HG03565 (cell line): ENCODE data around the gene QRFP.

ENCODE experiments used
- ATAC-seq: cut with Tn5 transposase; IDR thresholded peaks from one replicate; pipeline ENCODE4 v1.9.1; 2021; ENCODE audit warnings: mild to moderate bottlenecking, moderate library complexity; ENCODE audit not compliant: unreplicated experiment

QRFP gene

DNA sequence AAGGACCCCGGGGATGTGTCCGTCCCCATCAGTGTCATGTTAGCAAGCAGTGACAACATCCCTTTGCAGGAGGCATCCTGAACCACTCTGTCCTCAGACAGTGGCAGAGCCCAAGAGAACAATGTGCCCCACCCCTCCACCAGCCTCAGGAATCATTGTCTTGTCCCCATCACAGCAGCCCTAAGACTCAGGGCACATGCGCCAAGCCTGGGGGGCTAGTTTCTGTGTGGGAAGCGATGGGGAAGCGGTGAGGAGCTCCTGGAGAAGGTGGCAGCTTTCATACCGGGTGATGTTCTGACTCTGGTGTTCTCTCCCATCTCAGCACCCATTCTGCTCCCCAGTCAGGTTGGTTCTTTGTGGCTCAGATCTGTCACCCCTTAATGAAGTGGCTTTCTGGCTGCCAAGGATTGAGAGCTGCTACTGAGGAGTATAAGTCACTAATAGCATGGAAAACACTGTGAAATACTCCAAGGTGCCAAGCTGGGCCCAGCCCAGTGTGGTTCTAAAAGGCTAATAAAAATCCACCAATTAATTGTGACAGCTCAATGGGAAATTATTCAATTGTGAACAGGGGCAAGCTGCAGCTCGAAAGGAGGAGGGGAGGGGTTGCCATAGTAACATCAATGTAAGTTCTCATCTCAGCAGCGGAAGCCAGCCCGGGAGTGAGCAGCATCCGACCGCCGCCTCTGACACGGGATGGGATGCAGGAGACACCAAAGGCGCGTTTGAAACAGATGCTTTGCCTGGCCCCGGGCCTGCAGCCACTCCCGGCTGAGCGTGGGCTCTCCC is 4.7 kb downstream of the QRFP start:
- ATAC-seq = no peak

DNA sequence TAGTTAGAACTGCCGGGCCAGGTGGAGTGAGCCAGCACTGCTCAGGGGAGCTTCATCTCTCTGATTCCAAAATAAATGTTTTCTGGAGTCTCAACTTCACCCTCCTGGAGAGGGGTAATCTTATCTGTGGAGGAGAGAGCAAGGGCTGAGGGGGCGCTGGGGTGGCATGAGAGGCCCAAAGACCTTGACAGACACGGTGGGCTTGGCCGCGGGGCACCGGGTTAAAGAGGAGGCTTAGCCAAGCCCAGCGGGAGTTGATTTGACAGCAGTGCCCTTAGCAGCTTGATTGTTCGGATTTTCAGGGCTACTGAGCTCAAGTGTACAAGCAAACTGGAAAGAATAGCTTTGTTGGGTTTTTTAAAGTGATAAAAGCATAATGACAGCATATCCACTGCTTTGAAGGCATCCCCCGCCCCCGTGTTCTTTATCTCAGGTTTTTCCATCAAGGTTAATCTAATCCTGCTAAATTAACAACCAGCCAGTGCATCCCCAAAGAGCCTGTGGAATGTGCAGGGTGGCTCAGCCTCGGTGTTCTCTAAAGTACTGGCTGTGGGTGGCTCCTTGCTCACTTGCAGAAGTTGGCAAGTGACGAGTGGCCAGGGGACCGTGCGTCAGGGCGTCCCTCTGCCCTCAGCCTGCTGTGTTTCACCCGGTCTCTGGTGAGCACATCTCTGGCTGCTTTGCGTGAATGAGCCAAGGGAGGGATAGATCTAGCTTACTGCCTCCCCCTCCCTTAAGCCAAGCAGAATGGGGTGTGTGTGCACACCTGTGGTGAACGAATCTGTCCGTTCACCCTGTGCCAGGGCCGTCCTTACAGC is 5.5 kb downstream of the QRFP start:
- ATAC-seq = no peak

GRCh38 chr9:130890124-130890523 is 6.5 kb downstream of the QRFP start:
- no peak for ATAC-seq

GRCh38 chr9:130888146-130888885 is 8.3 kb downstream of the QRFP start:
- ATAC-seq = no peak

GRCh38 chr9:130887494-130888144 is 9.0 kb downstream of the QRFP start:
- no peak for ATAC-seq

- ATAC-seq = no peak
These were observed 9.6 kb downstream of the QRFP start for GRCh38 chr9:130886981-130887380.

GRCh38 chr9:130885484-130886375 is 10.9 kb downstream of the QRFP start:
- no peak for ATAC-seq

DNA sequence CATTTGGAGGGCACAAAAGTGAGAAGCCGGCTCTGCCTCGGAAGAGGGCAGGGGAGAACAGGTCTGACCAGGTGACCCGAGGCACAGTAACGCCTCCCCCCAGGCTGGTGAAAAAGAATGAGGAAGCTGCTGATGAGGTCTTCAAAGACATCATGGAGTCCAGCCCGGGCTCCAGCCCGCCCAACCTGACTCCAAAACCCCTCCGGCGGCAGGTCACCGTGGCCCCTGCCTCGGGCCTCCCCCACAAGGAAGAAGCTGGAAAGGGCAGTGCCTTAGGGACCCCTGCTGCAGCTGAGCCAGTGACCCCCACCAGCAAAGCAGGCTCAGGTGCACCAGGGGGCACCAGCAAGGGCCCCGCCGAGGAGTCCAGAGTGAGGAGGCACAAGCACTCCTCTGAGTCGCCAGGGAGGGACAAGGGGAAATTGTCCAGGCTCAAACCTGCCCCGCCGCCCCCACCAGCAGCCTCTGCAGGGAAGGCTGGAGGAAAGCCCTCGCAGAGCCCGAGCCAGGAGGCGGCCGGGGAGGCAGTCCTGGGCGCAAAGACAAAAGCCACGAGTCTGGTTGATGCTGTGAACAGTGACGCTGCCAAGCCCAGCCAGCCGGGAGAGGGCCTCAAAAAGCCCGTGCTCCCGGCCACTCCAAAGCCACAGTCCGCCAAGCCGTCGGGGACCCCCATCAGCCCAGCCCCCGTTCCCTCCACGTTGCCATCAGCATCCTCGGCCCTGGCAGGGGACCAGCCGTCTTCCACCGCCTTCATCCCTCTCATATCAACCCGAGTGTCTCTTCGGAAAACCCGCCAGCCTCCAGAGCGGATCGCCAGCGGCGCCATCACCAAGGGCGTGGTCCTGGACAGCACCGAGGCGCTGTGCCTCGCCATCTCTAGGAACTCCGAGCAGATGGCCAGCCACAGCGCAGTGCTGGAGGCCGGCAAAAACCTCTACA is 11.8 kb downstream of the QRFP start:
- ATAC-seq = no peak

DNA sequence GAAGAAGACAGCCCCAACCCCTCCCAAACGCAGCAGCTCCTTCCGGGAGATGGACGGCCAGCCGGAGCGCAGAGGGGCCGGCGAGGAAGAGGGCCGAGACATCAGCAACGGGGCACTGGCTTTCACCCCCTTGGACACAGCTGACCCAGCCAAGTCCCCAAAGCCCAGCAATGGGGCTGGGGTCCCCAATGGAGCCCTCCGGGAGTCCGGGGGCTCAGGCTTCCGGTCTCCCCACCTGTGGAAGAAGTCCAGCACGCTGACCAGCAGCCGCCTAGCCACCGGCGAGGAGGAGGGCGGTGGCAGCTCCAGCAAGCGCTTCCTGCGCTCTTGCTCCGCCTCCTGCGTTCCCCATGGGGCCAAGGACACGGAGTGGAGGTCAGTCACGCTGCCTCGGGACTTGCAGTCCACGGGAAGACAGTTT is 12.5 kb downstream of the QRFP start:
- no peak for ATAC-seq

- ATAC-seq = no peak
These were observed 13.1 kb downstream of the QRFP start for GRCh38 chr9:130883479-130883878.

GRCh38 chr9:130882696-130883225 is 13.9 kb downstream of the QRFP start:
- no peak for ATAC-seq

GRCh38 chr9:130881516-130881915 is 15.1 kb downstream of the QRFP start:
- ATAC-seq = no peak

DNA sequence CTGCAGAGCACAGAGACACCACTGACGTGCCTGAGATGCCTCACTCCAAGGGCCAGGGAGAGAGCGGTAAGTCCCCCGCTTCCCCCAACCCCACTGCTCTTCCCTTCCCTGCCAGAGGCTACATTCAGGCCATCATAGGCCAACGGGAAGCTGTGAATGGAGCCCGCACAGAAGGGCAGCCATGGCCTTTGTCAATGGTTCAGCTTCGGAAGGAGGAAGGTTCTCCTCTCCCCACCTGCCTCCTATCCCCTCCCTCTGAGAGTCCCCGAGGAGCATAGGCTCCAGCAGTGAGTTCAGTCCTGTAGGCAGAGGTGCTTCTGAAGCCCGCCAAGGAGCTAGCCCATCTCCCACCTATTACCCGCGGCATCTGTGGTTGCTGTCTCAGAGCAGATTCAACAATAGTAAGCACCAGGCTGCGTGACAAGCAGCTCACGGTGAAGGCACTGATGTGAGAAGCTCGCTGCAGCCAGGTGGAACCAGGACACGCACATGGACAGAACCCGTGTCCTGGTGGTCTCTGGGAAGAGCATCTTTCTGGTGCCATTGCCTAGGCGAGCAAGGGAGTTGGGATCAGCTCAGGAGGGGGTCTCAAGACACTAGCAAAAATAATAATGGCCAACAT is 15.9 kb downstream of the QRFP start:
- ATAC-seq = no peak

DNA sequence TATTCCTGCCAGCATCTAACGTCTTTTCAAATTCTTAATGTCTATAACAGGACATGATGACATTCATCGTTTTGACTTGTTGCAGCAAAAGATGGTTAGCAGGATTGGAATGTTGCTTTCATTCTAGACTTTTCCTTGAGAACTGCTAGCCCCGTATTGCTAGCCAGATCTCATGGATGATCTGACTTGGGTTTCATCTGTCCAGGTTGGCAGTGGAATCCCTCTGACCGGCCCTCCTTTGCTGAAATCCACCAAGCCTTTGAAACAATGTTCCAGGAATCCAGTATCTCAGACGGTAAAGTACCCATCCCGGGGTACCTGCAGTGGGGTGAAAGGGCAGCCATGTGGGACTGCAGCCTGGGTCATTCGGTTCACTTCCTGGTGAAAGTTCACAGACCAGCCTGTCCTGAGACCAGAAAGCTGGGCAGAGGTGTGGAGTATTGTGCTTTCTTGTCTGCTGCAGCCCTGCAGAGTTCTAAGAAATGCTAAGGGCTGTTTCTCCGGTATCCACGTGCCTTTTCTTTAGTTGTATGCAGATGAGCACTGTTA is 16.7 kb downstream of the QRFP start:
- no peak for ATAC-seq

DNA sequence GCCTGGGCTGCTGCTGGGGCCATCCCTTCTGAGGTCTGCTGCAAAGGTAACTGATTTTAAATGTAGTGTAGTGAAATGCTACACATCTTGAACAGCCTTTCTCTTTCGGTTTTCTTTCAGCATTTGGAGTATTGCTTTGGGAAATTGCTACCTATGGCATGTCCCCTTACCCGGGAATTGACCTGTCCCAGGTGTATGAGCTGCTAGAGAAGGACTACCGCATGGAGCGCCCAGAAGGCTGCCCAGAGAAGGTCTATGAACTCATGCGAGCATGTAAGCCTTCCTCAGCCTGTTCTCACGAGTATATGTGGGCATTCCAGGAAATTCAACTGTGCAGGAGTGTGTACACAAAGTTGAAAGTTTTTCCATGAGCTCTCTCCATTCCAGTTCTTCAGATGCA is 18.3 kb downstream of the QRFP start:
- no peak for ATAC-seq

DNA sequence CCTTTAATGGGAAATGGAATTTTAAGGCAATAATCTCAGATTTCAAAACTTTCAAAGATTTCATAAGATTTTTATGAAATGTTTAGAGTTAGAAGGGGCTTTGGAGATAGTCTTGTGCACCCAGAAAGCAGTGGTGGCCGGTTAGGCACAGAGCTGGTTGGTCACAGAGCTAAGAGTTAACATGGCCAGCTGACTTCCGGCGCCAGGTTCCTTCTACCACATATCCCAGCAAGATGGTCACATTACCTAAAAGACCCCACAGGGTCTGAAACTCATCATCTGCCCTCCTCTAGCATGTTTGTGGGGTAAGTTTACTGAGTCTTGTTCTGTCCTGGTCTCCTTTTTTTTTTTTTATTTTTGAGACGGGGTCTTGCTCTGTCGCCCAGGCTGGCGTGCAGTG is 19.3 kb downstream of the QRFP start:
- ATAC-seq = no peak

DNA sequence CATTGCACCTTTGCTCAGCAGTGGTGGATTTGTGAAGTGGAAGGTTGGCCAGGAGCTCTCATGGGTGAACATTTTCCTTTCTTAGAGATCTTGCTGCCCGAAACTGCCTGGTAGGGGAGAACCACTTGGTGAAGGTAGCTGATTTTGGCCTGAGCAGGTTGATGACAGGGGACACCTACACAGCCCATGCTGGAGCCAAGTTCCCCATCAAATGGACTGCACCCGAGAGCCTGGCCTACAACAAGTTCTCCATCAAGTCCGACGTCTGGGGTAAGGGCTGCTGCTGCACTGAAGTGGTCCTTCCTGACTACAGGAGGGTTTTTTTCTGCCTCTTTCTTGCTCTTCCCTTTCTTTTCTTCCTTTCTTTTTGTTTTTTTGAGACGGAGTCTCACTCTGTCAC is 21.8 kb downstream of the QRFP start:
- ATAC-seq = no peak

- ATAC-seq = no peak
These were observed 22.6 kb downstream of the QRFP start for GRCh38 chr9:130873966-130874365.
